ENCODE results near the gene ZNF253.
"Not testable (repeated sequence)": the region's sequence is repeated elsewhere in the genome, so short reads cannot be mapped to it uniquely, and the experiment has no call there.

The ZNF253 gene

GRCh38 chr19:19865750-19866610 lies at the start of gene ZNF253:
TSS of gene ZNF253 (plus strand) at chr19:19865882. CDS start at chr19:19865997, 115 bp downstream.
- Histone ChIP-seq H3K36me3 (ENCODE audit: insufficient read depth, low read depth, low read length) (peaks cover 10% of the 10 kb centered on the region; the same call in 1 of the 2 replicates), H3K27ac (ENCODE audit: low read length) (peak within 1 kb of the TSS; percentile 96), H3K27me3 (ENCODE audit: insufficient read depth, low read length) (no peaks in the 10 kb centered on the region), H3K9me3 (ENCODE audit: insufficient read depth, low read depth, low read length) (no peaks in the 10 kb centered on the region), H3K4me3 (ENCODE audit: low read length) (peak within 1 kb of the TSS; percentile 99), H3K9ac (ENCODE audit: low read depth, low read length) (peak within 1 kb of the TSS; percentile 99), H3K4me1 (ENCODE audit: insufficient read depth, low read length) (no peaks in the 10 kb centered on the region; the same call in 1 of the 2 replicates)

GRCh38 chr19:19816679-19817078 lies 49.0 kb upstream of the ZNF253 start:
- Histone ChIP-seq H3K9ac (ENCODE audit: low read depth, low read length) (no peak overlapping the region), H3K27me3 (ENCODE audit: insufficient read depth, low read length) (no peaks in the 10 kb centered on the region), H3K36me3 (ENCODE audit: insufficient read depth, low read depth, low read length) (no peaks in the 10 kb centered on the region), H3K4me1 (ENCODE audit: insufficient read depth, low read length) (no peaks in the 10 kb centered on the region), H3K4me3 (ENCODE audit: low read length) (no peak overlapping the region), H3K9me3 (ENCODE audit: insufficient read depth, low read depth, low read length) (peaks cover 6% of the 10 kb centered on the region; the same call in 1 of the 2 replicates), H3K27ac (ENCODE audit: low read length) (no peak overlapping the region)

GRCh38 chr19:19817357-19817756 lies 48.3 kb upstream of the ZNF253 start:
- Histone ChIP-seq H3K36me3 (ENCODE audit: insufficient read depth, low read depth, low read length) (no peaks in the 10 kb centered on the region), H3K4me1 (ENCODE audit: insufficient read depth, low read length) (no peaks in the 10 kb centered on the region), H3K9me3 (ENCODE audit: insufficient read depth, low read depth, low read length) (peaks cover 6% of the 10 kb centered on the region; the same call in 1 of the 2 replicates), H3K9ac (ENCODE audit: low read depth, low read length) (no peak overlapping the region), H3K27me3 (ENCODE audit: insufficient read depth, low read length) (no peaks in the 10 kb centered on the region), H3K27ac (ENCODE audit: low read length) (no peak overlapping the region), H3K4me3 (ENCODE audit: low read length) (no peak overlapping the region)

GRCh38 chr19:19820774-19821320 lies 44.8 kb upstream of the ZNF253 start:
- peak overlapping the region; percentile 79; the same call in 1 of the 2 replicates for H3K9ac ChIP-seq (ENCODE audit: low read depth, low read length)

GRCh38 chr19:19821366-19821951 lies 44.2 kb upstream of the ZNF253 start, which contains the start of gene ZNF506:
TSS of gene ZNF506 (minus strand) at chr19:19821750. CDS start at chr19:19821603, 147 bp downstream.
- H3K9ac ChIP-seq (ENCODE audit: low read depth, low read length): peak within 1 kb of the TSS; percentile 79; the same call in 1 of the 2 replicates
- H3K9me3 ChIP-seq (ENCODE audit: insufficient read depth, low read depth, low read length): peaks cover 44% of the 10 kb centered on the region
- H3K4me1 ChIP-seq (ENCODE audit: insufficient read depth, low read length): no peaks in the 10 kb centered on the region
- H3K36me3 ChIP-seq (ENCODE audit: insufficient read depth, low read depth, low read length): no peaks in the 10 kb centered on the region
- H3K4me3 ChIP-seq (ENCODE audit: low read length): peak within 1 kb of the TSS; percentile 84; the same call in 1 of the 2 replicates
- H3K27ac ChIP-seq (ENCODE audit: low read length): no peak within 1 kb of the TSS
- H3K27me3 ChIP-seq (ENCODE audit: insufficient read depth, low read length): no peaks in the 10 kb centered on the region

More at GRCh38 chr19:19820774-19821320, 44.8 kb upstream of the ZNF253 start:
- Histone ChIP-seq H3K27ac (ENCODE audit: low read length) (no peak overlapping the region), H3K9me3 (ENCODE audit: insufficient read depth, low read depth, low read length) (peaks cover 38% of the 10 kb centered on the region), H3K4me1 (ENCODE audit: insufficient read depth, low read length) (no peaks in the 10 kb centered on the region), H3K27me3 (ENCODE audit: insufficient read depth, low read length) (no peaks in the 10 kb centered on the region), H3K4me3 (ENCODE audit: low read length) (peak overlapping the region; percentile 84; the same call in 1 of the 2 replicates), H3K36me3 (ENCODE audit: insufficient read depth, low read depth, low read length) (no peaks in the 10 kb centered on the region)

GRCh38 chr19:19821976-19822375 lies 43.7 kb upstream of the ZNF253 start:
- not testable (repeated sequence) for H3K4me3 ChIP-seq (ENCODE audit: low read length); H3K4me1 ChIP-seq (ENCODE audit: insufficient read depth, low read length); H3K27ac ChIP-seq (ENCODE audit: low read length); H3K27me3 ChIP-seq (ENCODE audit: insufficient read depth, low read length); H3K9ac ChIP-seq (ENCODE audit: low read depth, low read length); H3K36me3 ChIP-seq (ENCODE audit: insufficient read depth, low read depth, low read length)
- peaks cover 48% of the 10 kb centered on the region for H3K9me3 ChIP-seq (ENCODE audit: insufficient read depth, low read depth, low read length)

GRCh38 chr19:19823916-19824315 lies 41.8 kb upstream of the ZNF253 start:
- H3K27me3 ChIP-seq (ENCODE audit: insufficient read depth, low read length): no peaks in the 10 kb centered on the region
- H3K36me3 ChIP-seq (ENCODE audit: insufficient read depth, low read depth, low read length): no peaks in the 10 kb centered on the region
- H3K4me1 ChIP-seq (ENCODE audit: insufficient read depth, low read length): no peaks in the 10 kb centered on the region
- H3K9me3 ChIP-seq (ENCODE audit: insufficient read depth, low read depth, low read length): peaks cover 58% of the 10 kb centered on the region
- no peak overlapping the region for H3K4me3 ChIP-seq (ENCODE audit: low read length)
- no peak overlapping the region for H3K9ac ChIP-seq (ENCODE audit: low read depth, low read length)
- no peak overlapping the region for H3K27ac ChIP-seq (ENCODE audit: low read length)

- no peaks in the 10 kb centered on the region for H3K27me3 ChIP-seq (ENCODE audit: insufficient read depth, low read length)
- H3K9me3 ChIP-seq (ENCODE audit: insufficient read depth, low read depth, low read length): peaks cover 80% of the 10 kb centered on the region
- H3K36me3 ChIP-seq (ENCODE audit: insufficient read depth, low read depth, low read length): no peaks in the 10 kb centered on the region
- no peak overlapping the region for H3K9ac ChIP-seq (ENCODE audit: low read depth, low read length)
- H3K4me1 ChIP-seq (ENCODE audit: insufficient read depth, low read length): no peaks in the 10 kb centered on the region
- no peak overlapping the region for H3K4me3 ChIP-seq (ENCODE audit: low read length)
- H3K27ac ChIP-seq (ENCODE audit: low read length): no peak overlapping the region
Observed at GRCh38 chr19:19826875-19827274, 38.8 kb upstream of the ZNF253 start.

GRCh38 chr19:19835560-19836038 lies 30.1 kb upstream of the ZNF253 start:
- H3K4me3 ChIP-seq (ENCODE audit: low read length): no peak overlapping the region; the same call in 1 of the 2 replicates
- no peak overlapping the region for H3K27ac ChIP-seq (ENCODE audit: low read length)
- no peaks in the 10 kb centered on the region for H3K27me3 ChIP-seq (ENCODE audit: insufficient read depth, low read length)
- no peak overlapping the region for H3K9ac ChIP-seq (ENCODE audit: low read depth, low read length)
- peaks cover 75% of the 10 kb centered on the region for H3K9me3 ChIP-seq (ENCODE audit: insufficient read depth, low read depth, low read length)
- H3K36me3 ChIP-seq (ENCODE audit: insufficient read depth, low read depth, low read length): no peaks in the 10 kb centered on the region
- no peaks in the 10 kb centered on the region for H3K4me1 ChIP-seq (ENCODE audit: insufficient read depth, low read length)

- no peak overlapping the region for H3K9ac ChIP-seq (ENCODE audit: low read depth, low read length)
- H3K4me1 ChIP-seq (ENCODE audit: insufficient read depth, low read length): no peaks in the 10 kb centered on the region
- no peaks in the 10 kb centered on the region for H3K27me3 ChIP-seq (ENCODE audit: insufficient read depth, low read length)
- H3K36me3 ChIP-seq (ENCODE audit: insufficient read depth, low read depth, low read length): no peaks in the 10 kb centered on the region
- H3K9me3 ChIP-seq (ENCODE audit: insufficient read depth, low read depth, low read length): peaks cover 16% of the 10 kb centered on the region
- no peak overlapping the region for H3K27ac ChIP-seq (ENCODE audit: low read length)
- no peak overlapping the region for H3K4me3 ChIP-seq (ENCODE audit: low read length)
Observed at GRCh38 chr19:19847781-19848180, 17.9 kb upstream of the ZNF253 start.

- no peaks in the 10 kb centered on the region for H3K36me3 ChIP-seq (ENCODE audit: insufficient read depth, low read depth, low read length)
- no peak overlapping the region for H3K9ac ChIP-seq (ENCODE audit: low read depth, low read length)
- no peak overlapping the region for H3K27ac ChIP-seq (ENCODE audit: low read length)
- H3K9me3 ChIP-seq (ENCODE audit: insufficient read depth, low read depth, low read length): peaks cover 12% of the 10 kb centered on the region
- H3K27me3 ChIP-seq (ENCODE audit: insufficient read depth, low read length): no peaks in the 10 kb centered on the region
- H3K4me1 ChIP-seq (ENCODE audit: insufficient read depth, low read length): no peaks in the 10 kb centered on the region
- H3K4me3 ChIP-seq (ENCODE audit: low read length): no peak overlapping the region
Observed at GRCh38 chr19:19849056-19849455, 16.6 kb upstream of the ZNF253 start.

Measured in iPS-20b (cell line).